Measurements from ENCODE around the gene DMD. TPM values are rescaled to one million over a fixed set of nuclear protein-coding genes. Genes with fewer than 3 reads are reported as not detected.

DMD gene
- total and polyA plus RNA-seq, 2 donors (not counting 1 experiment from before 2014, with no cell fraction given) = 2.0 to 51.8 TPM

DNA sequence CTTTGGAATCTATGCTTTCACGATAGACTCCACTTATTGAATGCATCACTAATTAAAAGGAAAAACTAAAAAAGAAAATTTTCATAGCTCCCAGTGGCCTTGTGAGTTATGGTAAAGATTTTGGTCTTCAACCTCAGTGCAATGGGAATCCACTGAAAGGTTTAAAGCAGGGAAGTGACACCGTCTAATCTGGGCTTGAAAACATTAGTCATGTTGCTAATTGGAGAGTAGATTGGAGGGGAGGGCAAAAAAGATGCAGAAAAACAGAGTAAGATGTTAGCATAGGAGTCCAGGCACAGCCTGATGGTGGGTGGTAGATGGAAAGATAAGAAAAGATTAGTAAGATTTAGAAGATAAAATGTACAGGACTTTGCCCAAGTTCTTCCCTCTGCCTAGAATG lies 1506.4 kb downstream of the DMD start:
- no peak overlapping the region for H3K27ac Mint-ChIP-seq
- no peak for ATAC-seq (ENCODE audit: low read depth)

DNA sequence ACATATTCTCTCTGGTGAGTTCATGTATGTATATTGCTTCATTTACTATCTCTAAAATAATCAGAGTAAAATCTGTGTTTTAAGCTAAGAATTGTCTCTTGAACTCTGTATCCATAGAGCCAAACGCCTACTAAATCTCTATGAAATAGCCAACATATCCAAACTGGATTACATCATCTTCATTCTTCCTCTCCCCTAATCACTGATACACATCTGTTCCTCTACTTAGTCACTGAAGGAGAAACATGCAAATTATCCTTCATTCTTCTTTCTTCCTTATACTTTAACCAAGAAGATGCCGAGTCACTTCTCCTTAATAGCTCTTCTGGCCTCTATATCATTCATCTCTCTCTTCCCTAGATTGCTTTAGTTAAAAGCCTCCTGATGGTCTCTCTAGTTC lies 1509.1 kb downstream of the DMD start:
- Histone ChIP-seq H3K4me3 (ENCODE audit: control extremely low read depth in 1 of 5, extremely low read depth in 1 of 5, insufficient read depth in 1 of 5, low read depth in 2 of 5, low read length in 4 of 5) (no peak overlapping the region), H4K20me1 (ENCODE audit: control insufficient read depth, insufficient read depth, low read length, poor library complexity, severe bottlenecking) (no peaks in the 10 kb centered on the region), H2AFZ (ENCODE audit: insufficient read depth, low read depth, low read length, poor library complexity, severe bottlenecking) (no peak overlapping the region), H3K79me2 (ENCODE audit: control insufficient read depth, insufficient read depth, low read length) (no peaks in the 10 kb centered on the region), H3K4me1 (ENCODE audit: control insufficient read depth in 2 of 2, insufficient read depth in 2 of 2, low read length in 2 of 2) (no peaks in the 10 kb centered on the region), H3K36me3 (replicated peaks in 1 of 2; ENCODE audit: control extremely low read depth in 1 of 2, control insufficient read depth in 1 of 2, extremely low read depth in 1 of 2, insufficient read depth in 2 of 2, low read length in 1 of 2) (no peaks in the 10 kb centered on the region), H3K27ac (ENCODE audit: low read length in 2 of 2) (no peak overlapping the region), H3K4me2 (replicated peaks; ENCODE audit: low read depth, low read length, poor library complexity, severe bottlenecking) (no peak overlapping the region), H3K9ac (ENCODE audit: low read length) (no peak overlapping the region), H3K27me3 (replicated peaks in 1 of 4; ENCODE audit: control extremely low read depth in 1 of 4, control insufficient read depth in 3 of 4, insufficient read depth in 4 of 4, low read length in 3 of 4) (no peaks in the 10 kb centered on the region), H3K9me3 (ENCODE audit: control extremely low read depth in 1 of 3, control insufficient read depth in 2 of 3, insufficient read depth in 1 of 3, low read length in 2 of 3) (no peaks in the 10 kb centered on the region)
- no peaks in the 10 kb centered on the region for H3K9me3 Mint-ChIP-seq (ENCODE audit: insufficient read depth)
- POLR2A ChIA-PET = no interaction called here
- no peak overlapping the region for H3K27ac Mint-ChIP-seq
- DNase-seq (no peak), ATAC-seq (ENCODE audit: low read depth) (no peak)
- TF ChIP-seq EZH2 (IDR thresholded peaks at IDR 0.05; ENCODE audit: borderline replicate concordance, insufficient read depth, low read depth, low read length, poor library complexity, severe bottlenecking) = no peak
- TF ChIP-seq, protein P1, sequence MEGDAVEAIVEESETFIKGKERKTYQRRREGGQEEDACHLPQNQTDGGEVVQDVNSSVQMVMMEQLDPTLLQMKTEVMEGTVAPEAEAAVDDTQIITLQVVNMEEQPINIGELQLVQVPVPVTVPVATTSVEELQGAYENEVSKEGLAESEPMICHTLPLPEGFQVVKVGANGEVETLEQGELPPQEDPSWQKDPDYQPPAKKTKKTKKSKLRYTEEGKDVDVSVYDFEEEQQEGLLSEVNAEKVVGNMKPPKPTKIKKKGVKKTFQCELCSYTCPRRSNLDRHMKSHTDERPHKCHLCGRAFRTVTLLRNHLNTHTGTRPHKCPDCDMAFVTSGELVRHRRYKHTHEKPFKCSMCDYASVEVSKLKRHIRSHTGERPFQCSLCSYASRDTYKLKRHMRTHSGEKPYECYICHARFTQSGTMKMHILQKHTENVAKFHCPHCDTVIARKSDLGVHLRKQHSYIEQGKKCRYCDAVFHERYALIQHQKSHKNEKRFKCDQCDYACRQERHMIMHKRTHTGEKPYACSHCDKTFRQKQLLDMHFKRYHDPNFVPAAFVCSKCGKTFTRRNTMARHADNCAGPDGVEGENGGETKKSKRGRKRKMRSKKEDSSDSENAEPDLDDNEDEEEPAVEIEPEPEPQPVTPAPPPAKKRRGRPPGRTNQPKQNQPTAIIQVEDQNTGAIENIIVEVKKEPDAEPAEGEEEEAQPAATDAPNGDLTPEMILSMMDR (IDR thresholded peaks at IDR 0.05) = no peak
- H3K27me3 Mint-ChIP-seq = no peaks in the 10 kb centered on the region
- intact Hi-C loops (cut with micrococcal nuclease) = no loop called here
- 40% methylated on average over 2 of the region's 2 CpGs for WGBS (ENCODE audit: insufficient coverage)
- no peak overlapping the region for H3K4me3 Mint-ChIP-seq
- no peaks in the 10 kb centered on the region for H3K4me1 Mint-ChIP-seq
- CTCF ChIA-PET = no interaction called here

More for the DNA sequence above, 1506.4 kb downstream of the DMD start:
- no peaks in the 10 kb centered on the region for H3K4me1 ChIP-seq (ENCODE audit: control insufficient read depth in 2 of 2, insufficient read depth in 2 of 2, low read length in 2 of 2)
- H3K4me3 ChIP-seq (ENCODE audit: control extremely low read depth in 1 of 5, extremely low read depth in 1 of 5, insufficient read depth in 1 of 5, low read depth in 2 of 5, low read length in 4 of 5) = no peak overlapping the region
- H3K27ac ChIP-seq (ENCODE audit: low read length in 2 of 2) = no peak overlapping the region
- H3K4me2 ChIP-seq (replicated peaks; ENCODE audit: low read depth, low read length, poor library complexity, severe bottlenecking) = no peak overlapping the region
- no peaks in the 10 kb centered on the region for H3K4me1 Mint-ChIP-seq
- DNase-seq = no peak
- H3K9me3 Mint-ChIP-seq (ENCODE audit: insufficient read depth) = no peaks in the 10 kb centered on the region
- no peaks in the 10 kb centered on the region for H4K20me1 ChIP-seq (ENCODE audit: control insufficient read depth, insufficient read depth, low read length, poor library complexity, severe bottlenecking)
- H2AFZ ChIP-seq (ENCODE audit: insufficient read depth, low read depth, low read length, poor library complexity, severe bottlenecking) = no peak overlapping the region
- H3K27me3 Mint-ChIP-seq = no peaks in the 10 kb centered on the region
- no peak overlapping the region for H3K4me3 Mint-ChIP-seq
- intact Hi-C loops (cut with micrococcal nuclease) = no loop called here
- POLR2A ChIA-PET = no interaction called here
- H3K9ac ChIP-seq (ENCODE audit: low read length) = no peak overlapping the region
- TF ChIP-seq EZH2 (IDR thresholded peaks at IDR 0.05; ENCODE audit: borderline replicate concordance, insufficient read depth, low read depth, low read length, poor library complexity, severe bottlenecking) = no peak
- TF ChIP-seq, protein P1 (IDR thresholded peaks at IDR 0.05) = no peak
- 100% methylated on average over 1 of the region's 2 CpGs for WGBS (ENCODE audit: insufficient coverage)
- H3K36me3 ChIP-seq (replicated peaks in 1 of 2; ENCODE audit: control extremely low read depth in 1 of 2, control insufficient read depth in 1 of 2, extremely low read depth in 1 of 2, insufficient read depth in 2 of 2, low read length in 1 of 2) = no peaks in the 10 kb centered on the region
- no peaks in the 10 kb centered on the region for H3K27me3 ChIP-seq (replicated peaks in 1 of 4; ENCODE audit: control extremely low read depth in 1 of 4, control insufficient read depth in 3 of 4, insufficient read depth in 4 of 4, low read length in 3 of 4)
- no peaks in the 10 kb centered on the region for H3K9me3 ChIP-seq (ENCODE audit: control extremely low read depth in 1 of 3, control insufficient read depth in 2 of 3, insufficient read depth in 1 of 3, low read length in 2 of 3)
- no peaks in the 10 kb centered on the region for H3K79me2 ChIP-seq (ENCODE audit: control insufficient read depth, insufficient read depth, low read length)
- CTCF ChIA-PET = no interaction called here
